Frontal cortex (tissue), 4 donors: ENCODE measurements around the gene MED20. TPM values are rescaled to one million over a fixed set of nuclear protein-coding genes. Genes with fewer than 3 reads are reported as not detected.
A peak's percentile ranks its signal among the peaks of the same experiment; 100 is the strongest.

Experiments
- DNase-seq, 2 donors: peaks; one replicate each; pipeline ENCODE4 v3.0.0; 2012; ENCODE audit warnings: low spot score in 2 of 2
- FAIRE-seq: peaks from 2 replicates; lab custom pipeline; 2012; peaks lifted over from hg19 to GRCh38; lab: Jason Lieb, UNC
- total RNA-seq: library from RNA; depleted of rRNA; stranded (reverse); fragments of >200 nt; gene quantifications from one replicate; pipeline ENCODE4 v1.2.3, GENCODE V29; 2014
- donor health status: control.
- donor health status: control.
- donor health status: control.

Gene MED20
- total RNA-seq, 1 donor from 2014 or later, result 16.7 TPM

GRCh38 chr6:41921712-41921998 is 716 bp upstream of the MED20 start:
- FAIRE-seq (no peak), DNase-seq (no peak)

GRCh38 chr6:41917528-41917927 is 3.4 kb downstream of the MED20 start:
- no peak for DNase-seq
- FAIRE-seq, result no peak

- FAIRE-seq (no peak), DNase-seq (no peak)
These were observed 5.9 kb downstream of the MED20 start for GRCh38 chr6:41914869-41915530.

DNA sequence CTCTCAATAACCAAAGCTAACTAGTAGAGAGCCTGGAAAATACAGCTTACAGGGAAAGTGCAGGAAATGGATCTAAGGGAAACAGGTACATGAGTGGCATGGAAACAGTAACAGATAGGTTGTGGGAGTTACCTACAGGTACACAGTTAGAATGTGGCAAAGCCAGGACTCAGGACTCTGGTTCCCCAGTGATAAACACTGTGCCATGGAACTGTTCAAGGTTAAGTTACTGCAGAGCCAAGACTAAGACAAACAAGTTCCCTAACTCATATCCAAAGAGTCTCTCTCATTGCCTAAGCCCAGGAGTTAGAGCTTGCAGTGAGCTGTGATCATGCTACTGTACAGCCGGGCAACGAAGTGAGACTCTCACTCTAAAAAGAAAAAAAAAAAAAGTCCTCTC is 6.6 kb downstream of the MED20 start:
- no peak for FAIRE-seq
- DNase-seq, result no peak

DNA sequence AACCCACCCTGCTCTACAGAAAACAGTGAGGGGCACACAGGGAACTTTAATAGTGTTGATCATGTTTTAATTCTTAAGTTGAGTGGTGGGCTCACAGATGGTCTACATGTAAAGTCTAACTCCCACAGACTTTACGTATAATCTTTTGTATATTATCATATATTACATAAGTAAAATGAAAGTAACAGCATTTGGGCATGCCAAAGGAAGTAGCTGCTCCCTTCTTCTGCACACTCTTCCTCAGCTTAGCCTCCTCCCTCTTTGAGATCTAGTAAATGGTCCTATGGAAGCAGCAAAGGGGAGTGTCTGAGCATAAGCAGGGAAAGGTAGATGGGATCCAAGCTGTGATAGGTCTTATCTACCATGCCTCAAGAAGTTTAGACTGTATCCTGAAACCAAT is 11.2 kb downstream of the MED20 start:
- FAIRE-seq, result no peak
- no peak for DNase-seq

DNA sequence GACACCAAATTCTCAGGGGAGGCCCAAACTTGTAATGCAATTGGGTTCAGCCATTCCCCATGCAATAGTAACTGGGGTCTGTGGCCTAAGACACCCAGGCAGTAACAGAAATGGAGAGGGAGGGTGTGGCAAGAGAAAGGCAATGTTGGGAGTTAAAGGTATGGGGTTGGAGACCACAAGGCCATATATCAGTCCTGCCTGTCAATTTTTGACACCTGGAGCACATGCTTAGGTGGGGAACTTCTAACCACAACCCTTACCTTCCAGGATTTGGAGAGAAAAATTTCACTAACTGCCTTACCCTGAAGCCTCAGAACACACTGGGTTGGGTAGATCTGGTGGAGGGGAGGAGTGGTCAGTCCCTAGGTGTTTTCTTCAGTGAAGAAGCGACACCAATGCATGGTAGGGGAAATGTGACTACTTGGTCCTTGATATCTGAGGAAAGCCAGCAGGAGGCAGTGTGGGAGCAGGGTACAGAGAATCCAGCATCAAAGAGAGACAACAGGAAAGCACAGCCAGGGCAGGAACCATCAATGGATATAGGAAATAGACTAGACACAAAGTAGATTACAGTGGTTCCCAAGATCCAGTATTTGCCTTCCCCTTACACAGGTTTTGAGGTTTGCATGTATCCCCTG is 18.9 kb downstream of the MED20 start:
- no peak for FAIRE-seq
- no peak for DNase-seq

DNA sequence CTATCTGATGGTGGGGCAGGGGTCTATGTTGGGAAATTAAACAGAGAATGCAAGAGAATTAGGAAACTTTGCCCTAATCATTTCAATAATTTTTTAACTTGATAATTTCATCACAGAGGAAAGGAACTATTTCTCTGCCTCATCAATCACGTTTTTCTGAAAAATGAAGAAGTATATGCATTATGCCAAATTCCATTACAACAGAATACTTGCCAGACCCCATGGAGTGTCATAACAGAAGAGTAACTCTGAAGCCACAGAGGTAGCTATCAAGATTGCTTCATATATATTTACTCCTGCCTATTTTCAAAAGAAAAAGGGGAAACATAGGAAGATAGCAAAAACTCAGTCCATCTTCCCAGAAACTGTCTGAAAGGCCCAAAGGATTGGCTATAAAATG is 20.1 kb downstream of the MED20 start:
- FAIRE-seq, result no peak
- no peak for DNase-seq

DNA sequence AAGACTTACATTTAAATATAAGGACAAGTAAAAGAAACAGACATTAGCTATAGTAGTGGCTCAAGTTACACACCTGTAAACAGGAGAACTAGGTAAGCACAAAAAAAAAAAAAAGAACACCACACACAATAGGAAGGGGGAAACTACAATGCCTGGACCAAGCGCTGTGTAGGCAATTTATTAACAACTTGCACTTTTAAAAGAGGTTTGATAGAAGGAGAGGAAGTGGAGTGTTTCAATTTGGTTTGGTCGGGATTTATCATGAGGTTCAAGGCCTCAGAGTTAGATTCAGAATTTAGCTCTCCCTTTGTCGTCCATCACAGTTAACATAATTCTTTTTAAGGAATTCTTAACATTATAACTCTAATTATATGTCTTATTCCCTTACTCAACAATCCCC is 24.7 kb downstream of the MED20 start:
- DNase-seq, result no peak
- no peak for FAIRE-seq

DNA sequence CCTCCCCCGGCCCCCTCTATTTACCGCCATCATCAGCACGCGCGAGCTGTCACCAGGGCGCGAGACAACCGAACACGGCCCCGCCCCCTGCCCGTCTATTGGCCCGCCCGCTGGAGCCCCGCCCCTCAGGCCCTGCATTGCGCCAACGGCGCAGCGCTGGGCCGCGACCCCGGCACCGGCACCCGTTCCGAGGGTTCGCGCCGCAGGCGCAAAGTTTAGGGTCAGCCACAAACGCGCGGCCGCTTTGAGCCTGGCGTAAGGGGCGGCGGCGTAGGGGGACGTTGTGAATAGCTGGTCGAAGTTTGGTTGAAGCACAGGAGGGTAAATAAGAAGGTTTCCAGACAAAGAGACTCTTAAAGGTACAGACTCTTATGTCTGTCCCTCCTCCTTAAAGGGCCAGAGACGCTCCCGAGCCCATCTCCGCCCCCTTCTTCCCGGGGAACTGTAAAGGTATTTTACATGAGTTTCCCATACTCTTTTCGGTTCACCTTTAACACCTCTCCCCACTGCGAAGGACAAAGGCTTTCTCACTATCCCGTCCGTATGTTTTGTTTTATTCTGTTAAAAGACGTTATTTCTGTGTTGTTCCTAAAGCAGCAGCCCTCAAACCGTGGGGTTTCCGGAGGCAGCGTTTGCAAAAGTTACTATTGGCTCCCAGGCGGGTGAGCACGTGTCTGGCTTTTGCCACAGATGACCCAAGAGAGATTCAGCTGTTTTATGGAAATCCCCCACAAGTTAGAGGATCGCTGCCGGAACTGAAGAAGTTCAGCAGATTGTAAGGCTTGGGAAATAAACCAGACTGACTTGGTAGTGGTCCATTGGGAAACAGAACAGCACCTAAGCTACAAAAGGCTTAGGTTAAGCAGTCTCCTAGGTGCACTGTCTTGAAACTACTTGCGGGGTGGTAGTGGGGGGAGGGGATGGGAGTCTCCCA is 25.4 kb downstream of the MED20 start, which contains the start of gene USP49:
Gene USP49 (minus strand): TSS at position 76 of the 934 bp plus-strand sequence. CDS start 88,392 bp downstream, outside the sequence.
- no peak for FAIRE-seq
- DNase-seq, result peak; percentile 90 to 91

DNA sequence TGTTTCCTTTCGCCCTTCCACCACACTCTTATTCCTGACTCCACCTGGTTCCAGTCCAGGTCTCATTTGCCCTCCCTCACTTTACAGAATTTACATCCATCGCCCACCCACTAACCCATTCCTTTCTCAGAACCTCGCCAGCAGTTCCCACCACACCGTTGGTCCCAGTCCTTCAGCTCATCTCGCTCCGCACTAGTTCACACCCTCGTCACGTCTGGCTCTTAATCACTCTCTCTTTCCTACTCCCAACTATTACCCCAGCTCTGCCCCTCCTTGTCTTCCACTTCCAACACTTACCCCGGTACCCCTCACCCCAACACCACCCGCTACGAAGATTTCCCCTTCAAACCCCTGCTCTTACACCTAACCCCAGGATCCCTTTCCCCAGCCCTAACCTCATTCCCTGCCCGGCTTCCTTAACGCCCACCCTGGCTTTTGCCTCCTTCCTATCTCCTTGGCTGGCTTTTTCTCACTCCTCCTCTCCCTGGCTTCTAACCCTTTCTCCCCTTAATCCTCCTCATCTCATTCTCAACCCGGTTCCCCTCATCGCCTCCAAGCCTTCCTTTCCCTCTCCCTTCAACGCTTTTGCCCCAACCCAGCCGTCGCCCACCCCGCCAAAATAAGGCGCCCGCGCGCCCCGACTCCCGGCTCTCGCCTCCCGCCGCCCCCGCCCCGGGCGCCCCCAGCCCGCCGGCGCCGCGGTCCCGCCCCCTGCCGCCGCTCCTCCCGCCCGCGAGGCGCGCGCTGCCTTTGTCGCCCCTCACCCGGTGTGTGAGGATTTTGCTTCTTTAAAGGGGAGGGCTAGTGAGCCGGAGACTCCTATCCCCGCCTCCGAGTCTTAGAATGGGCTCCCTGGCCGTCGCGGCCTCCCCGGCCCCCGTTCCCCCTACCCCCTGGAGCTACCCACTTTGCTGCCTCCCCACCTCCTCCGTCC is 26.3 kb downstream of the MED20 start:
- no peak for FAIRE-seq
- DNase-seq, result peak in 1 of 2 donors; percentile 18

- FAIRE-seq (no peak), DNase-seq (peak in 1 of 2 donors; percentile 15)
These were observed 27.9 kb downstream of the MED20 start for GRCh38 chr6:41892921-41893564.

- DNase-seq (no peak), FAIRE-seq (no peak)
These were observed 33.6 kb downstream of the MED20 start for GRCh38 chr6:41887331-41887751.

DNA sequence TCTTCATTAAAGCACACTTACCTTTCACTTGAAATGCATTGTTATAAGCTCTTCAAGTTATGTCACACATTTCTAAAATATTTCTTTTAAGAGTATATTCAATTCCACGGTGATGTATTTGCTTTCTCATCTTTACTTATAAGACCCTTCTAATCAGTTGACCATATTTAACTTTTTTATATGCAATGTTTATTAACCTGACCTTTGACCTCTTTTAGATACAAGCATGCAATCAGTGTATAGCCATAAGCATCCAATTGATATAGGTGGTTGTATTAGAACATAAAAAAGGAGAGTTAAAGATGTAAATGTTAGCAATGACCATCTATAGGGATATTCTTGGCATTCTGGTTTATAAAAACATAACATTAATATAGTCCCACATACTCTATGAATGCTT is 35.0 kb downstream of the MED20 start:
- no peak for FAIRE-seq
- no peak for DNase-seq

DNA sequence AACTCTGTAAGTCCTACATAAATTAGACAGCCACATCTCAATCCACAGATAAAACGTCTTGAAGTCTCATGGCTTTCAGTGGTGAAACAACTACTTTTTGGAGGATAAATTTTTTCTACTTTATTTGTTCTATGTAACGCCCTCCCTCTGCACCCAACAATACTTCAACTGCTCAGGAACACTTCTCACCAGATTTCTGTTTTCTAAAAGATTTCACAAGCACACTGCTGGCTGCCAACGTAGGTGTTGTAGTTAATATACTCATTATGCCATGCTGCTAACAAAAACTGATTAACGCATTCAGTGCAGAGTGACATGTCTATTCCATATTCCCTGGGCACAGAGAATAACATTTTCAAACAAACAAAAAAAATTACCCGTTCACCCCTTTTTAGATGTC is 36.0 kb downstream of the MED20 start:
- FAIRE-seq (no peak), DNase-seq (no peak)

DNA sequence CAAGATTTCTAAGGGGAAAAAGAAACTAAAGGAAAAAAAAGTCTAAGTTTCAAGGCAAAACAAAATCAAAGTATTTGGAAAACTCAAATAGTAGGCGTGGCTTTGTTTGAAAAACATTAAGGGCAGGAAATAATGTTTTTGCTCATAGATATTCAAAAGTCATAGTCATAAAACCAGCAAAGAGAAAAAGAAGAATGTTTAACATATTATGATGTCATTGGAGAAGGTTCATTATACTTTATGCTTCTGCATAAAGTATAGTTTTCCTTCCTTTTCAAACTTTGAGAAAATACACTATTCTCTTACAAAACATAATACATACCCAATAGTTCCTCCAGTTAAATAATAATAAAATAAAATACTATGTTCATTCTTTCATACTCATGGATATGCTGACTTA is 39.4 kb downstream of the MED20 start:
- no peak for FAIRE-seq
- DNase-seq, result no peak

GRCh38 chr6:41878961-41879405 is 42.0 kb downstream of the MED20 start:
- FAIRE-seq, result no peak
- no peak for DNase-seq

- no peak for DNase-seq
- no peak for FAIRE-seq
These were observed 42.7 kb downstream of the MED20 start for GRCh38 chr6:41878246-41878645.

GRCh38 chr6:41877051-41877680 is 43.8 kb downstream of the MED20 start:
- FAIRE-seq (no peak), DNase-seq (no peak)

- DNase-seq, result no peak
These were observed 46.2 kb downstream of the MED20 start for GRCh38 chr6:41874741-41875140.

More at GRCh38 chr6:41874741-41875140, 46.2 kb downstream of the MED20 start:
- no peak for FAIRE-seq
